HL-60 (cell line): ENCODE data around the gene FAM13C.

Experiments used
- CTCF ChIP-seq: IDR thresholded peaks from one replicate; pipeline ENCODE4 v1.5.1; 2011; ENCODE audit warnings: low read length, control low read depth, inconsistent platforms; ENCODE audit not compliant: insufficient read depth
- GABPA ChIP-seq: IDR thresholded peaks from 2 replicates; pipeline ENCODE4 v1.6.1; 2012; ENCODE audit warnings: low read depth
- POLR2AphosphoS5 ChIP-seq: IDR thresholded peaks from 2 replicates; pipeline ENCODE4 v1.6.1; 2012; ENCODE audit warnings: low read depth
- REST ChIP-seq: IDR thresholded peaks from 2 replicates; pipeline ENCODE4 v1.6.1; 2012; ENCODE audit warnings: low read depth; ENCODE audit not compliant: insufficient replicate concordance
- SPI1 ChIP-seq: IDR thresholded peaks from 2 replicates; pipeline ENCODE4 v1.6.1; 2012; ENCODE audit warnings: low read depth, mild to moderate bottlenecking, borderline replicate concordance

GRCh38 chr10:59317066-59317465 is 45.3 kb downstream of the FAM13C start:
- TF ChIP-seq CTCF (no peak), GABPA (no peak), POLR2AphosphoS5 (no peak), REST (no peak), SPI1 (no peak)
